Spleen (tissue), 7 donors: ENCODE results near the gene VPS52.

Source experiments
- POLR2A ChIP-seq, 3 donors: fragments of 450-650 bp; IDR thresholded peaks; one replicate each; pipeline ENCODE4 v1.5.1; 2017; ENCODE audit warnings: antibody characterized with exemption in 3 of 3, mild to moderate bottlenecking in 1 of 3
- POLR2AphosphoS5 ChIP-seq, 3 donors: sonication (generic); formaldehyde crosslinking; IDR thresholded peaks; one replicate each; pipeline ENCODE4 v1.5.1; 2017; ENCODE audit warnings: antibody characterized with exemption in 3 of 3
- TF ChIP-seq, protein P1 (sequence below), 11 experiments: fragments of 200-600 bp in 7 of 11; fragments of 450-650 bp in 4 of 11; sonication (generic) in 4 of 11; IDR thresholded peaks in 8 of 11; conservative IDR thresholded peaks in 3 of 11; 1 replicate in 7 of 11; 2 replicates in 4 of 11; pipeline versions ENCODE4 v1.4.0 to v1.8.0; 2016 to 2021; ENCODE audit warnings: antibody characterized with exemption in 11 of 11, inconsistent platforms in 4 of 11, mild to moderate bottlenecking in 1 of 11
- donor health status: DM: no; HTN: no; CAD: no; lungs with moderate emphysema.
- donor health status: DM: no; HTN: no; CAD: no.
- donor health status: DM: no; HTN: no; CAD: no.

GRCh38 chr6:33243476-33243875, 28.2 kb downstream of the VPS52 start:
- TF ChIP-seq POLR2A (IDR thresholded peaks at IDR 0.05) (no peak), POLR2AphosphoS5 (IDR thresholded peaks at IDR 0.05) (no peak)
- TF ChIP-seq, protein P1, sequence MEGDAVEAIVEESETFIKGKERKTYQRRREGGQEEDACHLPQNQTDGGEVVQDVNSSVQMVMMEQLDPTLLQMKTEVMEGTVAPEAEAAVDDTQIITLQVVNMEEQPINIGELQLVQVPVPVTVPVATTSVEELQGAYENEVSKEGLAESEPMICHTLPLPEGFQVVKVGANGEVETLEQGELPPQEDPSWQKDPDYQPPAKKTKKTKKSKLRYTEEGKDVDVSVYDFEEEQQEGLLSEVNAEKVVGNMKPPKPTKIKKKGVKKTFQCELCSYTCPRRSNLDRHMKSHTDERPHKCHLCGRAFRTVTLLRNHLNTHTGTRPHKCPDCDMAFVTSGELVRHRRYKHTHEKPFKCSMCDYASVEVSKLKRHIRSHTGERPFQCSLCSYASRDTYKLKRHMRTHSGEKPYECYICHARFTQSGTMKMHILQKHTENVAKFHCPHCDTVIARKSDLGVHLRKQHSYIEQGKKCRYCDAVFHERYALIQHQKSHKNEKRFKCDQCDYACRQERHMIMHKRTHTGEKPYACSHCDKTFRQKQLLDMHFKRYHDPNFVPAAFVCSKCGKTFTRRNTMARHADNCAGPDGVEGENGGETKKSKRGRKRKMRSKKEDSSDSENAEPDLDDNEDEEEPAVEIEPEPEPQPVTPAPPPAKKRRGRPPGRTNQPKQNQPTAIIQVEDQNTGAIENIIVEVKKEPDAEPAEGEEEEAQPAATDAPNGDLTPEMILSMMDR (IDR thresholded peaks at IDR 0.05 in 8 of 11, conservative IDR thresholded peaks at IDR 0.05 in 3 of 11) = no peak
